IMR-90 (cell line): ENCODE results near the gene CATSPER3. TPM values are rescaled to one million over a fixed set of nuclear protein-coding genes. Genes with fewer than 3 reads are reported as not detected.
A peak's percentile ranks its signal among the peaks of the same experiment; 100 is the strongest.

Experiments
- ATAC-seq: fragments of 200-7000 bp; cut with Tn5 transposase; 2 replicates; pipeline ENCODE4 v1.9.1; 2020; ENCODE audit warnings: low read depth, mild to moderate bottlenecking, moderate library complexity
- BruUV-seq: library from RNA; stranded (reverse); fragments of 400-500 nt; replicated peaks from 2 replicates; lab custom pipeline; 2021; lab: Mats Ljungman, UMichigan
- CTCF ChIA-PET: fragments of 300-600 bp; formaldehyde crosslinking; extraction: SDS; loops from one replicate; lab custom pipeline; 2021; ENCODE audit warnings: antibody characterized with exemption; lab: Yijun Ruan, JAX
- POLR2A ChIA-PET: fragments of 300-600 bp; sonication (Branson Sonifier 250); formaldehyde crosslinking; loops from one replicate; lab custom pipeline; 2022; ENCODE audit warnings: antibody characterized with exemption; ENCODE audit not compliant: unreplicated experiment; lab: Charles Lee
- DNase-seq: peaks from one replicate; pipeline ENCODE4 v3.0.0; 2013
- H2AFZ ChIP-seq: replicated peaks from 2 replicates; pipeline ENCODE3; 2013; ENCODE audit warnings: low read length, mild to moderate bottlenecking; ENCODE audit not compliant: poor library complexity
- H2AK5ac ChIP-seq: 2 replicates; pipeline ENCODE4 v1.6.1; 2013; ENCODE audit warnings: low read depth, low read length, inconsistent platforms
- H2AK9ac ChIP-seq: replicated peaks from 2 replicates; pipeline ENCODE3; 2013; ENCODE audit warnings: mild to moderate bottlenecking, low read depth, low read length, moderate library complexity; ENCODE audit not compliant: poor library complexity
- H2BK120ac ChIP-seq: 2 replicates; pipeline ENCODE4 v1.6.1; 2013; ENCODE audit warnings: low read depth, low read length, inconsistent platforms
- H2BK15ac ChIP-seq: 3 replicates; pipeline ENCODE4 v1.6.1; 2013; ENCODE audit warnings: low read depth, low read length, inconsistent platforms
- H2BK20ac ChIP-seq: 2 replicates; pipeline ENCODE4 v1.6.1; 2013; ENCODE audit warnings: low read depth, mild to moderate bottlenecking, inconsistent platforms, low read length, moderate library complexity
- H2BK5ac ChIP-seq: 2 replicates; pipeline ENCODE4 v1.6.1; 2013; ENCODE audit warnings: mild to moderate bottlenecking, low read depth, low read length, inconsistent platforms; ENCODE audit not compliant: poor library complexity, severe bottlenecking
- H3K14ac ChIP-seq: replicated peaks from 2 replicates; pipeline ENCODE4 v1.6.1; 2013; ENCODE audit warnings: low read depth, low read length, inconsistent platforms
- H3K18ac ChIP-seq: 2 replicates; pipeline ENCODE4 v1.6.1; 2013; ENCODE audit warnings: low read depth, low read length, control low read depth
- H3K23ac ChIP-seq: 2 replicates; pipeline ENCODE4 v1.6.1; 2013; ENCODE audit warnings: low read depth, low read length, inconsistent platforms
- H3K27ac ChIP-seq: 2 replicates; pipeline ENCODE4 v1.5.1; 2013; ENCODE audit warnings: mild to moderate bottlenecking, control low read depth, low read length; ENCODE audit not compliant: insufficient read depth
- H3K27me3 ChIP-seq: 2 replicates; pipeline ENCODE4 v1.6.1; 2013; ENCODE audit warnings: low read length; ENCODE audit not compliant: control insufficient read depth, insufficient read depth
- H3K36me3 ChIP-seq: 2 replicates; pipeline ENCODE4 v1.6.1; 2013; ENCODE audit warnings: low read length, mixed read lengths; ENCODE audit not compliant: control insufficient read depth, insufficient read depth
- H3K4ac ChIP-seq: 2 replicates; pipeline ENCODE4 v1.6.1; 2013; ENCODE audit warnings: low read depth, low read length, inconsistent platforms
- H3K4me1 ChIP-seq: 2 replicates; pipeline ENCODE4 v1.6.1; 2013; ENCODE audit warnings: low read length, mixed read lengths; ENCODE audit not compliant: control insufficient read depth, insufficient read depth
- H3K4me2 ChIP-seq: 2 replicates; pipeline ENCODE4 v1.6.1; 2013; ENCODE audit warnings: low read depth, mild to moderate bottlenecking, control low read depth, low read length, moderate library complexity
- H3K4me3 ChIP-seq: 2 replicates; pipeline ENCODE4 v1.5.1; 2013; ENCODE audit warnings: low read depth, mild to moderate bottlenecking, control low read depth, low read length, moderate library complexity; ENCODE audit not compliant: insufficient read depth
- H3K56ac ChIP-seq: 2 replicates; pipeline ENCODE4 v1.6.1; 2013; ENCODE audit warnings: low read length, inconsistent platforms; ENCODE audit not compliant: insufficient read depth; ENCODE audit errors: extremely low read depth
- H3K79me1 ChIP-seq, 2 experiments: 2 replicates each; pipeline ENCODE4 v1.6.1; 2013; ENCODE audit warnings: low read length in 2 of 2, inconsistent platforms in 1 of 2, low read depth in 1 of 2
- H3K9ac ChIP-seq: 2 replicates; pipeline ENCODE4 v1.6.1; 2013; ENCODE audit warnings: low read depth, low read length, control low read depth
- H3K9me1 ChIP-seq: 2 replicates; pipeline ENCODE4 v1.6.1; 2013; ENCODE audit warnings: low read length, inconsistent platforms; ENCODE audit not compliant: insufficient read depth
- H3K9me3 ChIP-seq: 2 replicates; pipeline ENCODE4 v1.6.1; 2013; ENCODE audit warnings: low read length; ENCODE audit not compliant: control insufficient read depth, insufficient read depth
- H4K20me1 ChIP-seq: 2 replicates; pipeline ENCODE4 v1.6.1; 2013; ENCODE audit warnings: low read length, inconsistent platforms; ENCODE audit not compliant: insufficient read depth
- H4K5ac ChIP-seq: 2 replicates; pipeline ENCODE4 v1.6.1; 2013; ENCODE audit warnings: mild to moderate bottlenecking, low read depth, low read length, control low read depth
- H4K8ac ChIP-seq, 2 experiments: 2 replicates each; pipeline ENCODE4 v1.6.1; 2013; ENCODE audit warnings: low read depth in 2 of 2, low read length in 2 of 2, control low read depth in 1 of 2, inconsistent platforms in 1 of 2
- H4K91ac ChIP-seq: 2 replicates; pipeline ENCODE4 v1.6.1; 2013; ENCODE audit warnings: low read depth, low read length, inconsistent platforms; ENCODE audit not compliant: insufficient read depth
- BHLHE40 ChIP-seq: fragments of 150-350 bp; IDR thresholded peaks from 2 replicates; pipeline ENCODE4 v1.6.1; 2016; ENCODE audit warnings: mild to moderate bottlenecking, low read depth, low read length
- CEBPB ChIP-seq: IDR thresholded peaks from 2 replicates; pipeline ENCODE4 v1.6.1; 2012; ENCODE audit warnings: low read depth, low read length, improper control_type of control experiment
- MAFK ChIP-seq: IDR thresholded peaks from 2 replicates; pipeline ENCODE4 v1.6.1; 2012; ENCODE audit warnings: low read depth, low read length, improper control_type of control experiment
- MAZ ChIP-seq: IDR thresholded peaks from 2 replicates; pipeline ENCODE4 v1.6.1; 2012; ENCODE audit warnings: low read depth, mild to moderate bottlenecking, low read length, improper control_type of control experiment, moderate library complexity, borderline replicate concordance
- MXI1 ChIP-seq: IDR thresholded peaks from 2 replicates; pipeline ENCODE4 v1.6.1; 2012; ENCODE audit warnings: low read depth, mild to moderate bottlenecking, low read length, moderate library complexity, borderline replicate concordance
- NFE2L2 ChIP-seq: fragments of 150-350 bp; IDR thresholded peaks from 2 replicates; pipeline ENCODE4 v1.6.1; 2016; ENCODE audit warnings: low read depth, mild to moderate bottlenecking, low read length
- POLR2A ChIP-seq: IDR thresholded peaks from 2 replicates; pipeline ENCODE4 v1.6.1; 2012; ENCODE audit warnings: mild to moderate bottlenecking, low read depth, low read length
- RAD21 ChIP-seq: IDR thresholded peaks from 2 replicates; pipeline ENCODE4 v1.6.1; 2012; ENCODE audit warnings: low read length, improper control_type of control experiment
- RCOR1 ChIP-seq: IDR thresholded peaks from 2 replicates; pipeline ENCODE4 v1.6.1; 2012; ENCODE audit warnings: mild to moderate bottlenecking, low read length, improper control_type of control experiment; ENCODE audit not compliant: insufficient replicate concordance
- RFX5 ChIP-seq: IDR thresholded peaks from 2 replicates; pipeline ENCODE4 v1.8.0; 2012; ENCODE audit warnings: low read depth, mild to moderate bottlenecking, low read length, moderate library complexity
- SMC3 ChIP-seq: fragments of 150-350 bp; IDR thresholded peaks from 2 replicates; pipeline ENCODE4 v1.6.1; 2016; ENCODE audit warnings: low read depth, mild to moderate bottlenecking, antibody characterized with exemption, low read length, moderate library complexity
- WGBS, 2 experiments: methylation state at CpG; one replicate each; pipeline versions ENCODE4 v1.1.5 to v1.1.7; 2013; ENCODE audit warnings: missing lambda C conversion rate in 2 of 2; ENCODE audit not compliant: insufficient read length in 1 of 2; ENCODE audit errors: extremely low coverage in 2 of 2; 5-methylcytosine and 5-hydroxymethylcytosine counted together
- dilution Hi-C: fragments of 300-500 bp; cut with HindIII; formaldehyde crosslinking; loops from one replicate; pipeline ENCODE4 v1.14.3; 2018; ENCODE audit warnings: low sequenced_read_pairs; ENCODE audit not compliant: unreplicated experiment
- in situ Hi-C: fragments of 300-500 bp; cut with MboI; formaldehyde crosslinking; loops from 3 replicates; pipeline ENCODE4 v1.14.3; 2019; ENCODE audit warnings: low sequenced_read_pairs, inconsistent platforms, mixed read lengths
- intact Hi-C: fragments of 100-400 bp; cut with micrococcal nuclease; formaldehyde crosslinking; loops from 2 replicates; pipeline ENCODE4 v1.10.0; 2022
- polyA plus RNA-seq, 3 experiments: library from polyadenylated mRNA; depleted of rRNA; stranded (reverse); fragments of >200 nt; gene quantifications; 2 replicates each; pipeline ENCODE4 v1.2.3, GENCODE V29; 2012; ENCODE audit warnings: low replicate concordance in 1 of 3
- total RNA-seq: library from RNA; depleted of rRNA; stranded (reverse); fragments of >200 nt; gene quantifications from 2 replicates; pipeline ENCODE4 v1.2.3, GENCODE V29; 2012
- TF ChIP-seq, protein P1 (sequence below): conservative IDR thresholded peaks from 2 replicates; pipeline ENCODE4 v1.5.1; 2012; ENCODE audit warnings: mild to moderate bottlenecking, low read depth, low read length, improper control_type of control experiment
- TF ChIP-seq, protein P2 (sequence below): fragments of 150-350 bp; IDR thresholded peaks from 2 replicates; pipeline ENCODE4 v1.6.1; 2016; ENCODE audit warnings: low read depth, mild to moderate bottlenecking, low read length, moderate library complexity, borderline replicate concordance
- TF ChIP-seq, protein P3 (sequence below): fragments of 150-350 bp; IDR thresholded peaks from 2 replicates; pipeline ENCODE4 v1.6.1; 2017; ENCODE audit warnings: mild to moderate bottlenecking, antibody characterized with exemption, low read length, low read depth

The CATSPER3 gene
- total and polyA plus RNA-seq, 2 of the 4 experiments (the other 2 are of a cell fraction) = under 0.01 to 0.12 TPM

DNA sequence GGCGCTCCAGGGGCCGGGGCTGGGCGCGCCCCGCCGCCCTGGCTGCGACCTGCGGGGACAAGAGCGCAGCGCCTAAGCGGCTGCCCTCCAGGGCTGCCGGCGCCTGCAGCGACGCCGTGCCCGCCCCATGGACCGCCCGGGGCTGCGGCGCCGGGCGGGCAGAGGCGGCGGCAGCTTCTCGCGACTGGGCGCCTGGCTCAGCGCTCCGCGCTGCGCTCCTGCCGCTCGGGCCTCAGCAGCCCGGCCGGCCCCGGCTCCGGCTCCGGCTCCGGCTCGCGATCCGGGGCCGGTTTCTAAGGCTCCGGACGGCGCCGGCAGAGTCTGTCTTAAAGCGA, 66.2 kb downstream of the CATSPER3 start, which contains the start of gene PITX1:
PITX1 (minus strand) TSS at position 328 of the 335 bp plus-strand sequence. CDS start 347 bp downstream, outside the sequence.
- peak within 1 kb of the TSS; percentile 91 for H3K4me2 ChIP-seq
- dilution Hi-C loops = no loop called here
- H3K56ac ChIP-seq = peak within 1 kb of the TSS; percentile 57
- peak within 1 kb of the TSS; percentile 85 for H3K4ac ChIP-seq
- H4K20me1 ChIP-seq = peaks cover 22% of the 10 kb centered on the region
- intact Hi-C loops = loop anchor here (1.0 to 5.0 kb wide), 5 partner anchors 105 to 298 kb away; no protein-coding TSS in a partner anchor
- H3K9me3 ChIP-seq = peaks cover 10% of the 10 kb centered on the region
- H3K4me1 ChIP-seq = peaks cover 19% of the 10 kb centered on the region; the same call in 1 of the 2 replicates
- H2BK120ac ChIP-seq = peak within 1 kb of the TSS; percentile 91
- peak within 1 kb of the TSS; percentile 33; the same call in 1 of the 3 replicates for H2BK15ac ChIP-seq
- peak within 1 kb of the TSS; percentile 91 for H4K5ac ChIP-seq
- CTCF ChIA-PET = interaction anchor here (1.1 kb wide), 1 partner anchor 157 kb away, joined by 4 read pairs; no protein-coding TSS in a partner anchor
- peaks cover 23% of the 10 kb centered on the region for H3K36me3 ChIP-seq
- POLR2A ChIA-PET = interaction anchor here (1.7 kb wide), 1 partner anchor 106 kb away, joined by 4 read pairs; no protein-coding TSS in a partner anchor
- TF ChIP-seq SMC3 (no peak), CEBPB (no peak), BHLHE40 (no peak), POLR2A (no peak), RCOR1 (no peak), RAD21 (no peak), MAFK (no peak), MXI1 (no peak), RFX5 (no peak), NFE2L2 (no peak), MAZ (no peak)
- TF ChIP-seq, protein P1, sequence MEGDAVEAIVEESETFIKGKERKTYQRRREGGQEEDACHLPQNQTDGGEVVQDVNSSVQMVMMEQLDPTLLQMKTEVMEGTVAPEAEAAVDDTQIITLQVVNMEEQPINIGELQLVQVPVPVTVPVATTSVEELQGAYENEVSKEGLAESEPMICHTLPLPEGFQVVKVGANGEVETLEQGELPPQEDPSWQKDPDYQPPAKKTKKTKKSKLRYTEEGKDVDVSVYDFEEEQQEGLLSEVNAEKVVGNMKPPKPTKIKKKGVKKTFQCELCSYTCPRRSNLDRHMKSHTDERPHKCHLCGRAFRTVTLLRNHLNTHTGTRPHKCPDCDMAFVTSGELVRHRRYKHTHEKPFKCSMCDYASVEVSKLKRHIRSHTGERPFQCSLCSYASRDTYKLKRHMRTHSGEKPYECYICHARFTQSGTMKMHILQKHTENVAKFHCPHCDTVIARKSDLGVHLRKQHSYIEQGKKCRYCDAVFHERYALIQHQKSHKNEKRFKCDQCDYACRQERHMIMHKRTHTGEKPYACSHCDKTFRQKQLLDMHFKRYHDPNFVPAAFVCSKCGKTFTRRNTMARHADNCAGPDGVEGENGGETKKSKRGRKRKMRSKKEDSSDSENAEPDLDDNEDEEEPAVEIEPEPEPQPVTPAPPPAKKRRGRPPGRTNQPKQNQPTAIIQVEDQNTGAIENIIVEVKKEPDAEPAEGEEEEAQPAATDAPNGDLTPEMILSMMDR = no peak
- TF ChIP-seq, protein P2, sequence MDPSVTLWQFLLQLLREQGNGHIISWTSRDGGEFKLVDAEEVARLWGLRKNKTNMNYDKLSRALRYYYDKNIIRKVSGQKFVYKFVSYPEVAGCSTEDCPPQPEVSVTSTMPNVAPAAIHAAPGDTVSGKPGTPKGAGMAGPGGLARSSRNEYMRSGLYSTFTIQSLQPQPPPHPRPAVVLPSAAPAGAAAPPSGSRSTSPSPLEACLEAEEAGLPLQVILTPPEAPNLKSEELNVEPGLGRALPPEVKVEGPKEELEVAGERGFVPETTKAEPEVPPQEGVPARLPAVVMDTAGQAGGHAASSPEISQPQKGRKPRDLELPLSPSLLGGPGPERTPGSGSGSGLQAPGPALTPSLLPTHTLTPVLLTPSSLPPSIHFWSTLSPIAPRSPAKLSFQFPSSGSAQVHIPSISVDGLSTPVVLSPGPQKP = no peak
- TF ChIP-seq, protein P3, sequence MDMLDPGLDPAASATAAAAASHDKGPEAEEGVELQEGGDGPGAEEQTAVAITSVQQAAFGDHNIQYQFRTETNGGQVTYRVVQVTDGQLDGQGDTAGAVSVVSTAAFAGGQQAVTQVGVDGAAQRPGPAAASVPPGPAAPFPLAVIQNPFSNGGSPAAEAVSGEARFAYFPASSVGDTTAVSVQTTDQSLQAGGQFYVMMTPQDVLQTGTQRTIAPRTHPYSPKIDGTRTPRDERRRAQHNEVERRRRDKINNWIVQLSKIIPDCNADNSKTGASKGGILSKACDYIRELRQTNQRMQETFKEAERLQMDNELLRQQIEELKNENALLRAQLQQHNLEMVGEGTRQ = no peak
- peak within 1 kb of the TSS; percentile 80 for H3K23ac ChIP-seq
- H3K18ac ChIP-seq = peak within 1 kb of the TSS; percentile 93
- BruUV-seq = no TSS peak
- DNase-seq (no peak), ATAC-seq (no peak)
- 0 out of 2 replicates have a peak, but pooled peaks cover 6% of the 10 kb centered on the region for H3K9me1 ChIP-seq
- in situ Hi-C loops = no loop called here
- WGBS, 2 experiments = 1% methylated on average over 29 of the region's 49 CpGs; no CpG with 5 or more reads in 1 of the 2 experiments
- H3K79me1 ChIP-seq = peaks cover 3 to 29% of the 10 kb centered on the region in 2 experiments; a peak in 3 of 4 replicates
- H3K4me3 ChIP-seq = peak within 1 kb of the TSS; percentile 60
- peak within 1 kb of the TSS; percentile 81 for H2AK5ac ChIP-seq
- H3K9ac ChIP-seq = peak within 1 kb of the TSS; percentile 95
- H3K14ac ChIP-seq = peak within 1 kb of the TSS; percentile 90
- H2BK5ac ChIP-seq = peak within 1 kb of the TSS; percentile 65
- H2AK9ac ChIP-seq = peak within 1 kb of the TSS; percentile 95
- H4K91ac ChIP-seq = peak within 1 kb of the TSS; percentile 91
- peak within 1 kb of the TSS; percentile 55 to 87 for H4K8ac ChIP-seq
- peak within 1 kb of the TSS; percentile 92 for H3K27ac ChIP-seq
- H2BK20ac ChIP-seq = peak within 1 kb of the TSS; percentile 59
- H2AFZ ChIP-seq = peak within 1 kb of the TSS; percentile 93
- peaks cover 21% of the 10 kb centered on the region for H3K27me3 ChIP-seq
